Astrocyte (in vitro differentiated cells and primary cell): ENCODE data around the gene SPNS3. TPM values are rescaled to one million over a fixed set of nuclear protein-coding genes. Genes with fewer than 3 reads are reported as not detected.

ENCODE experiments used
- DNase-seq: peaks from one replicate; pipeline ENCODE4 v3.0.0-alpha.2; 2010; ENCODE audit warnings: low read depth
- FAIRE-seq: peaks from 2 replicates; lab custom pipeline; 2011; peaks lifted over from hg19 to GRCh38; lab: Jason Lieb, UNC
- H2AFZ ChIP-seq: 2 replicates; pipeline ENCODE4 v1.6.0; 2012; ENCODE audit warnings: low read depth, low read length, inconsistent platforms
- H3K27ac ChIP-seq: 2 replicates; pipeline ENCODE4 v1.5.1; 2011; ENCODE audit warnings: low read depth, low read length, inconsistent platforms
- H3K27me3 ChIP-seq: 2 replicates; pipeline ENCODE4 v1.6.0; 2011; ENCODE audit warnings: low read length, inconsistent platforms; ENCODE audit not compliant: insufficient read depth
- H3K36me3 ChIP-seq: 2 replicates; pipeline ENCODE4 v1.5.1; 2011; ENCODE audit warnings: low read length, inconsistent platforms; ENCODE audit not compliant: insufficient read depth
- H3K4me1 ChIP-seq: 2 replicates; pipeline ENCODE4 v1.5.1; 2011; ENCODE audit warnings: low read length, inconsistent platforms; ENCODE audit not compliant: insufficient read depth
- H3K4me2 ChIP-seq: 2 replicates; pipeline ENCODE4 v1.6.0; 2012; ENCODE audit warnings: low read length, inconsistent platforms
- H3K4me3 ChIP-seq: 2 replicates; pipeline ENCODE4 v1.5.1; 2011; ENCODE audit warnings: low read depth, mild to moderate bottlenecking, low read length, inconsistent platforms; ENCODE audit not compliant: insufficient read depth
- H3K79me2 ChIP-seq: 2 replicates; pipeline ENCODE4 v1.6.0; 2012; ENCODE audit warnings: mild to moderate bottlenecking, low read length, inconsistent platforms; ENCODE audit not compliant: insufficient read depth
- H3K9ac ChIP-seq: 2 replicates; pipeline ENCODE4 v1.6.0; 2012; ENCODE audit warnings: mild to moderate bottlenecking, low read length, inconsistent platforms
- H3K9me3 ChIP-seq: 2 replicates; pipeline ENCODE4 v1.5.1; 2012; ENCODE audit warnings: low read depth, mild to moderate bottlenecking, low read length, inconsistent platforms; ENCODE audit not compliant: insufficient read depth
- H4K20me1 ChIP-seq: 2 replicates; pipeline ENCODE4 v1.6.0; 2012; ENCODE audit warnings: low read length, inconsistent platforms; ENCODE audit not compliant: insufficient read depth
- H3K27ac Mint-ChIP-seq: one replicate; pipeline ENCODE4 v1.8.0; 2021; ENCODE audit warnings: mild to moderate bottlenecking, mixed read lengths; ENCODE audit not compliant: unreplicated experiment
- H3K27me3 Mint-ChIP-seq: one replicate; pipeline ENCODE4 v1.8.0; 2021; ENCODE audit warnings: low read depth, mixed read lengths; ENCODE audit not compliant: unreplicated experiment
- H3K36me3 Mint-ChIP-seq: one replicate; pipeline ENCODE4 v1.8.0; 2021; ENCODE audit warnings: low read depth, mixed read lengths; ENCODE audit not compliant: unreplicated experiment
- H3K4me1 Mint-ChIP-seq: one replicate; pipeline ENCODE4 v1.8.0; 2021; ENCODE audit warnings: low read depth, mixed read lengths; ENCODE audit not compliant: unreplicated experiment
- H3K4me3 Mint-ChIP-seq: one replicate; pipeline ENCODE4 v1.8.0; 2021; ENCODE audit warnings: mild to moderate bottlenecking, moderate library complexity, mixed read lengths; ENCODE audit not compliant: unreplicated experiment
- H3K9me3 Mint-ChIP-seq: one replicate; pipeline ENCODE4 v1.8.0; 2021; ENCODE audit warnings: mild to moderate bottlenecking, mixed read lengths; ENCODE audit not compliant: unreplicated experiment
- CTCF ChIP-seq: IDR thresholded peaks from 2 replicates; pipeline ENCODE4 v1.5.1; 2011; ENCODE audit warnings: low read depth, mild to moderate bottlenecking, inconsistent platforms, low read length, moderate library complexity; ENCODE audit not compliant: insufficient read depth
- EZH2 ChIP-seq: IDR thresholded peaks from 2 replicates; pipeline ENCODE4 v1.6.1; 2012; ENCODE audit warnings: mild to moderate bottlenecking, low read length, inconsistent platforms; ENCODE audit not compliant: insufficient read depth
- total RNA-seq: library from RNA; stranded (reverse); gene quantifications from 2 replicates; pipeline ENCODE4 v1.2.1, GENCODE V29; 2021

The SPNS3 gene
- total RNA-seq, 1 donor from 2014 or later: not detected

GRCh38 chr17:4522661-4523060 is 88.9 kb downstream of the SPNS3 start:
- H3K27me3 Mint-ChIP-seq: peaks cover 52% of the 10 kb centered on the region

GRCh38 chr17:4523946-4524345 is 90.2 kb downstream of the SPNS3 start:
- Mint-ChIP-seq H3K9me3 (peaks cover 5% of the 10 kb centered on the region), H3K36me3 (no peaks in the 10 kb centered on the region), H3K27ac (no peak overlapping the region), H3K4me3 (no peak overlapping the region), H3K4me1 (peaks cover 7% of the 10 kb centered on the region), H3K27me3 (peaks cover 49% of the 10 kb centered on the region)
- Histone ChIP-seq H4K20me1 (no peaks in the 10 kb centered on the region), H3K27me3 (peaks cover 19% of the 10 kb centered on the region), H3K36me3 (no peaks in the 10 kb centered on the region), H2AFZ (no peak overlapping the region), H3K79me2 (no peaks in the 10 kb centered on the region), H3K27ac (no peak overlapping the region), H3K9ac (no peak overlapping the region), H3K4me1 (no peaks in the 10 kb centered on the region), H3K9me3 (no peaks in the 10 kb centered on the region), H3K4me2 (no peak overlapping the region), H3K4me3 (no peak overlapping the region)
- no peak for DNase-seq
- no peak for FAIRE-seq
- no peak for TF ChIP-seq CTCF
- TF ChIP-seq EZH2: no peak

More at GRCh38 chr17:4522661-4523060, 88.9 kb downstream of the SPNS3 start:
- no peaks in the 10 kb centered on the region for H4K20me1 ChIP-seq
- no peaks in the 10 kb centered on the region for H3K79me2 ChIP-seq
- peaks cover 13% of the 10 kb centered on the region for H3K27me3 ChIP-seq
- no peak overlapping the region for H2AFZ ChIP-seq
- no peak overlapping the region for H3K9ac ChIP-seq
- H3K4me3 ChIP-seq: no peak overlapping the region
- no peak overlapping the region for H3K4me3 Mint-ChIP-seq
- H3K4me1 Mint-ChIP-seq: peaks cover 7% of the 10 kb centered on the region
- H3K9me3 ChIP-seq: no peaks in the 10 kb centered on the region
- no peak overlapping the region for H3K27ac Mint-ChIP-seq
- no peak for TF ChIP-seq EZH2
- TF ChIP-seq CTCF: no peak
- H3K27ac ChIP-seq: no peak overlapping the region
- H3K9me3 Mint-ChIP-seq: peaks cover 5% of the 10 kb centered on the region
- no peak overlapping the region for H3K4me2 ChIP-seq
- no peak for DNase-seq
- no peak for FAIRE-seq
- no peaks in the 10 kb centered on the region for H3K36me3 Mint-ChIP-seq
- H3K36me3 ChIP-seq: no peaks in the 10 kb centered on the region
- no peaks in the 10 kb centered on the region for H3K4me1 ChIP-seq

GRCh38 chr17:4525691-4526397 is 92.1 kb downstream of the SPNS3 start:
- DNase-seq (no peak), FAIRE-seq (no peak)
- TF ChIP-seq EZH2 (no peak), CTCF (no peak)
- Histone ChIP-seq H3K79me2 (no peaks in the 10 kb centered on the region), H3K4me2 (no peak overlapping the region), H3K4me1 (no peaks in the 10 kb centered on the region), H3K4me3 (no peak overlapping the region), H3K27me3 (peaks cover 19% of the 10 kb centered on the region), H2AFZ (no peak overlapping the region), H4K20me1 (no peaks in the 10 kb centered on the region), H3K36me3 (no peaks in the 10 kb centered on the region), H3K9ac (no peak overlapping the region), H3K27ac (no peak overlapping the region), H3K9me3 (no peaks in the 10 kb centered on the region)
- Mint-ChIP-seq H3K9me3 (peaks cover 3% of the 10 kb centered on the region), H3K27me3 (peaks cover 52% of the 10 kb centered on the region), H3K4me1 (peaks cover 6% of the 10 kb centered on the region), H3K4me3 (no peak overlapping the region), H3K36me3 (no peaks in the 10 kb centered on the region), H3K27ac (peak overlapping the region; percentile 34)
